ENCODE measurements around the gene KIR3DL3.
"Not testable (repeated sequence)": the region's sequence is repeated elsewhere in the genome, so short reads cannot be mapped to it uniquely, and the experiment has no call there.

The KIR3DL3 gene

GRCh38 chr19:54775830-54776229 is 51.6 kb downstream of the KIR3DL3 start:
- not testable (repeated sequence) for DNase-seq (ENCODE audit: low read depth in 2 of 3, low spot score in 2 of 3)

- DNase-seq (ENCODE audit: low read depth in 2 of 3, low spot score in 2 of 3), result not testable (repeated sequence)
Observed at GRCh38 chr19:54777851-54778250, 53.6 kb downstream of the KIR3DL3 start.

DNA sequence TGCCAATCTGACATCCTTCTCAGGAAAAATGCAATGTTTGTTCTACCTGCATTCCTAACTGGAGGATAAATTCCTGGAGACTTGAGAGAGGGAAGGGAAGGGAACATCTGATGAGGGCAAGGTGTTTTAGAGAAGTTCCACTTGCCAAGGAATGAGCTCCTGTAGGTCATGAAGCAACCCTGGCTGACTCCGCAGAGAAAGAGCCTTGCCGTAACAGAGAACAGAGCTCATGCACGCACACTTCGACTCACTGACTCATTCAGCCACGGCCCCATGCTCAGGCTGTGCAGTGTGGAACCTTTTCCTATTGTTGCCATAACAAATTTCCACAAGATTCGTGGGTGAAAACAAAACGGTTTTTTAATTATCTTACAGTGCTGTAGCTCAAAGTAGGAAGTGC is 54.7 kb downstream of the KIR3DL3 start:
- DNase-seq (ENCODE audit: low read depth in 2 of 3, low spot score in 2 of 3), result not testable (repeated sequence)

DNA sequence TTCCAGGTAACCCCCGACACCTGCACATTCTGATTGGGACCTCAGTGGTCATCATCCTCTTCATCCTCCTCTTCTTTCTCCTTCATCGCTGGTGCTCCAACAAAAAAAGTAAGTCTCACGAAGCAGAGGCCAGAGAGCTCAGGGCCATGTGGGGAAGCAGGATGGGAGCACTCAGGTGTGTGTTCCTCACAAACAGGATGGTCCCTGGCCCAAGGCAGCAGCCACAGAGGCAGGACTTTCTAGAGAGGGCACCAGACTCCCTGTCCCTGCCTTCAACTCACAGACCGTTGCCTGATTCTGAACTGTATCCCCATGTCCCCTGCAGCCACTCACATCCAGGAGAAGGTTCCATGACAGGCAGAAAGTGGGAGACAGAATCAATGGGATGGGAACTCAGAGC is 58.7 kb downstream of the KIR3DL3 start:
- DNase-seq (ENCODE audit: low read depth in 2 of 3, low spot score in 2 of 3), result not testable (repeated sequence)
